WTC11 (cell line): ENCODE data around the gene CADM1. TPM values are rescaled to one million over a fixed set of nuclear protein-coding genes. Genes with fewer than 3 reads are reported as not detected.
A peak's percentile ranks its signal among the peaks of the same experiment; 100 is the strongest.

ENCODE experiments used
- ATAC-seq: fragments of 200-7000 bp; cut with Tn5 transposase; 2 replicates; pipeline ENCODE4 v1.10.0; 2021; ENCODE audit warnings: mild to moderate bottlenecking, moderate library complexity
- CTCF ChIA-PET: fragments of 300-600 bp; sonication (Branson Sonifier 250); formaldehyde crosslinking; loops from one replicate; lab custom pipeline; 2021; ENCODE audit warnings: antibody characterized with exemption; lab: Charles Lee
- POLR2A ChIA-PET: fragments of 350-600 bp; sonication (Branson Sonifier 250); formaldehyde crosslinking; loops from one replicate; lab custom pipeline; 2021; ENCODE audit warnings: antibody characterized with exemption; lab: Charles Lee
- DNase-seq: peaks from one replicate; pipeline ENCODE4 v3.0.0; 2021; ENCODE audit warnings: low spot score
- H3K27ac Mint-ChIP-seq: 2 replicates; pipeline ENCODE4 v1.8.0; 2021; ENCODE audit warnings: mixed read lengths
- H3K27me3 Mint-ChIP-seq: 2 replicates; pipeline ENCODE4 v1.8.0; 2021; ENCODE audit warnings: low read depth, mild to moderate bottlenecking, moderate library complexity, mixed read lengths
- H3K36me3 Mint-ChIP-seq: 2 replicates; pipeline ENCODE4 v1.8.0; 2021; ENCODE audit warnings: mixed read lengths
- H3K4me1 Mint-ChIP-seq: 2 replicates; pipeline ENCODE4 v1.8.0; 2022; ENCODE audit warnings: mixed read lengths
- H3K4me3 Mint-ChIP-seq: 2 replicates; pipeline ENCODE4 v1.8.0; 2021; ENCODE audit warnings: mild to moderate bottlenecking, moderate library complexity, mixed read lengths
- H3K9me3 Mint-ChIP-seq: 2 replicates; pipeline ENCODE4 v1.8.0; 2021; ENCODE audit warnings: mixed read lengths
- CREB1 ChIP-seq: sonication (generic); formaldehyde crosslinking; IDR thresholded peaks from 2 replicates; pipeline ENCODE4 v1.8.0; 2023; ENCODE audit warnings: mild to moderate bottlenecking, missing genetic modification reagents
- E2F5 ChIP-seq: sonication (generic); formaldehyde crosslinking; IDR thresholded peaks from 2 replicates; pipeline ENCODE4 v1.8.1; 2022; ENCODE audit warnings: mild to moderate bottlenecking, moderate library complexity, missing genetic modification reagents
- EMX1 ChIP-seq: fragments of 250-450 bp; sonication (Bioruptor Pico); IDR thresholded peaks from 2 replicates; pipeline ENCODE4 v1.8.0; 2021; ENCODE audit warnings: mild to moderate bottlenecking
- ERG ChIP-seq: fragments of 250-450 bp; sonication (Bioruptor Pico); IDR thresholded peaks from 2 replicates; pipeline ENCODE4 v1.8.0; 2021; ENCODE audit warnings: mild to moderate bottlenecking
- FOXJ3 ChIP-seq: sonication (generic); formaldehyde crosslinking; IDR thresholded peaks from 2 replicates; pipeline ENCODE4 v1.9.0; 2021; ENCODE audit warnings: missing genetic modification reagents, mild to moderate bottlenecking, borderline replicate concordance
- GTF2I ChIP-seq: fragments of 250-450 bp; sonication (Bioruptor Pico); conservative IDR thresholded peaks from 2 replicates; pipeline ENCODE4 v1.4.0; 2021; ENCODE audit warnings: mild to moderate bottlenecking
- KAT7 ChIP-seq: sonication (generic); formaldehyde crosslinking; IDR thresholded peaks from 2 replicates; pipeline ENCODE4 v1.8.1; 2023; ENCODE audit warnings: missing genetic modification reagents, mild to moderate bottlenecking, borderline replicate concordance
- MAX ChIP-seq: sonication (generic); formaldehyde crosslinking; IDR thresholded peaks from 2 replicates; pipeline ENCODE4 v1.8.0; 2022; ENCODE audit warnings: mild to moderate bottlenecking, missing genetic modification reagents
- MYBL2 ChIP-seq: sonication (generic); formaldehyde crosslinking; IDR thresholded peaks from 2 replicates; pipeline ENCODE4 v1.8.1; 2023; ENCODE audit warnings: mild to moderate bottlenecking, moderate library complexity, missing genetic modification reagents
- NFATC4 ChIP-seq: fragments of 250-450 bp; sonication (Bioruptor Pico); IDR thresholded peaks from 2 replicates; pipeline ENCODE4 v1.9.0; 2021; ENCODE audit warnings: mild to moderate bottlenecking
- NR2C2 ChIP-seq: sonication (generic); formaldehyde crosslinking; IDR thresholded peaks from 2 replicates; pipeline ENCODE4 v1.8.0; 2022; ENCODE audit warnings: mild to moderate bottlenecking, missing genetic modification reagents
- TEAD1 ChIP-seq: sonication (generic); formaldehyde crosslinking; IDR thresholded peaks from 2 replicates; pipeline ENCODE4 v1.8.0; 2022; ENCODE audit warnings: mild to moderate bottlenecking, missing genetic modification reagents
- TEAD4 ChIP-seq: sonication (generic); formaldehyde crosslinking; IDR thresholded peaks from 2 replicates; pipeline ENCODE4 v1.8.0; 2022; ENCODE audit warnings: mild to moderate bottlenecking, missing genetic modification reagents
- TP53 ChIP-seq: sonication (generic); formaldehyde crosslinking; IDR thresholded peaks from 2 replicates; pipeline ENCODE4 v1.8.1; 2023; ENCODE audit warnings: mild to moderate bottlenecking, missing genetic modification reagents
- USF1 ChIP-seq: sonication (generic); formaldehyde crosslinking; IDR thresholded peaks from 2 replicates; pipeline ENCODE4 v1.8.0; 2022; ENCODE audit warnings: mild to moderate bottlenecking, missing genetic modification reagents
- ZMAT4 ChIP-seq: fragments of 250-450 bp; sonication (Bioruptor Pico); IDR thresholded peaks from 2 replicates; pipeline ENCODE4 v1.9.0; 2021; ENCODE audit warnings: mild to moderate bottlenecking
- ZNF263 ChIP-seq: sonication (generic); formaldehyde crosslinking; IDR thresholded peaks from 2 replicates; pipeline ENCODE4 v1.8.1; 2022; ENCODE audit warnings: low read depth, mild to moderate bottlenecking, moderate library complexity, missing genetic modification reagents
- ZNF396 ChIP-seq: fragments of 250-450 bp; sonication (Bioruptor Pico); IDR thresholded peaks from 2 replicates; pipeline ENCODE4 v1.8.0; 2021; ENCODE audit warnings: mild to moderate bottlenecking, moderate library complexity, borderline replicate concordance
- ZNF671 ChIP-seq: fragments of 250-450 bp; sonication (Bioruptor Pico); IDR thresholded peaks from 2 replicates; pipeline ENCODE4 v1.8.0; 2021; ENCODE audit warnings: mild to moderate bottlenecking
- total RNA-seq: library from RNA; stranded (reverse); gene quantifications from 3 replicates; pipeline ENCODE4 v1.2.3, GENCODE V29; 2021
- TF ChIP-seq, protein P1 (sequence below): fragments of 250-450 bp; sonication (Bioruptor Pico); IDR thresholded peaks from 2 replicates; pipeline ENCODE4 v1.9.0; 2021; ENCODE audit warnings: moderate library complexity, mild to moderate bottlenecking, inconsistent platforms, borderline replicate concordance
- TF ChIP-seq, protein P2 (sequence below): sonication (generic); formaldehyde crosslinking; IDR thresholded peaks from 2 replicates; pipeline ENCODE4 v1.8.1; 2023; ENCODE audit warnings: mild to moderate bottlenecking, missing genetic modification reagents, moderate library complexity
- TF ChIP-seq, protein P3 (sequence below): sonication (generic); formaldehyde crosslinking; IDR thresholded peaks from 2 replicates; pipeline ENCODE4 v1.8.1; 2022; ENCODE audit warnings: missing genetic modification reagents, borderline replicate concordance
- TF ChIP-seq, protein P4 (sequence below): fragments of 250-450 bp; sonication (Bioruptor Pico); conservative IDR thresholded peaks from 2 replicates; pipeline ENCODE4 v1.9.0; 2021; ENCODE audit warnings: mild to moderate bottlenecking

Gene CADM1
- total RNA-seq, 1 experiment from 2014 or later: 26.8 TPM

DNA sequence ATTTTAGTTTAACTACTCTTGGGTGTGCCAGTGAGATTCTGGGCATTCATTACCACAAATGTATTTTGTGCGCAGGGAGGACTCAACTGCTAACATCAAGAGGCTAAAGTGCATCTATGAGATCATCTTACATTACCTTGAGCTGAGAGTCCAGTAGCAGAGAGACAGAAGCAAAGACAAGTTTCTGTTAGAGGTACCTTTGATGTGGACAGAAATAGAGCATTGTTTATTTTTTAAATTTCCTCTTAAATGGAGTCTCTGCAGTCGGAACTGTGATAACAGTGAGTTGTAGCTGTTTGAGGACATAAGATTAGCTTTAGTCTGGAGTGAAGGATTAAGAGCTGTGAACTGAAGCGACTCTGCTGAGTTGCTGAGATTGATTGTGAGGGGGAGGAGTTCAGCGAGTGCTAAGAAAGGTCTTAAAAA is 297.0 kb downstream of the CADM1 start:
- Mint-ChIP-seq H3K9me3 (no peaks in the 10 kb centered on the region), H3K4me3 (no peak overlapping the region), H3K27ac (no peak overlapping the region), H3K4me1 (peaks cover 30% of the 10 kb centered on the region), H3K36me3 (no peaks in the 10 kb centered on the region), H3K27me3 (no peaks in the 10 kb centered on the region)
- no peak for DNase-seq
- CTCF ChIA-PET: interaction anchor here (1.1 to 2.1 kb wide), 3 partner anchors 9 to 12 kb away, joined by 5 to 21 read pairs (median 7); no protein-coding TSS in a partner anchor
- POLR2A ChIA-PET: interaction anchor here (0.5 to 1.6 kb wide), 4 partner anchors 9 to 866 kb away, joined by 3 to 4 read pairs (median 4); no protein-coding TSS in a partner anchor
- ATAC-seq: no peak
- TF ChIP-seq EMX1 (CRISPR knock-in tag) (no peak), MYBL2 (CRISPR knock-in tag) (no peak), ZNF396 (no peak), TP53 (no peak), NR2C2 (CRISPR knock-in tag) (no peak), KAT7 (no peak), TEAD1 (CRISPR knock-in tag) (no peak), CREB1 (no peak), ZNF263 (no peak), FOXJ3 (CRISPR knock-in tag) (no peak), ZNF671 (CRISPR knock-in tag) (no peak), GTF2I (no peak), E2F5 (no peak), TEAD4 (CRISPR knock-in tag) (no peak)
- TF ChIP-seq, protein P1, sequence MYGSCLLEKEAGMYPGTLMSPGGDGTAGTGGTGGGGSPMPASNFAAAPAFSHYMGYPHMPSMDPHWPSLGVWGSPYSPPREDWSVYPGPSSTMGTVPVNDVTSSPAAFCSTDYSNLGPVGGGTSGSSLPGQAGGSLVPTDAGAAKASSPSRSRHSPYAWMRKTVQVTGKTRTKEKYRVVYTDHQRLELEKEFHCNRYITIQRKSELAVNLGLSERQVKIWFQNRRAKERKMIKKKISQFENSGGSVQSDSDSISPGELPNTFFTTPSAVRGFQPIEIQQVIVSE (CRISPR knock-in tag): no peak
- TF ChIP-seq, protein P2, sequence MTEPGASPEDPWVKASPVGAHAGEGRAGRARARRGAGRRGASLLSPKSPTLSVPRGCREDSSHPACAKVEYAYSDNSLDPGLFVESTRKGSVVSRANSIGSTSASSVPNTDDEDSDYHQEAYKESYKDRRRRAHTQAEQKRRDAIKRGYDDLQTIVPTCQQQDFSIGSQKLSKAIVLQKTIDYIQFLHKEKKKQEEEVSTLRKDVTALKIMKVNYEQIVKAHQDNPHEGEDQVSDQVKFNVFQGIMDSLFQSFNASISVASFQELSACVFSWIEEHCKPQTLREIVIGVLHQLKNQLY (CRISPR knock-in tag): no peak
- TF ChIP-seq, protein P3, sequence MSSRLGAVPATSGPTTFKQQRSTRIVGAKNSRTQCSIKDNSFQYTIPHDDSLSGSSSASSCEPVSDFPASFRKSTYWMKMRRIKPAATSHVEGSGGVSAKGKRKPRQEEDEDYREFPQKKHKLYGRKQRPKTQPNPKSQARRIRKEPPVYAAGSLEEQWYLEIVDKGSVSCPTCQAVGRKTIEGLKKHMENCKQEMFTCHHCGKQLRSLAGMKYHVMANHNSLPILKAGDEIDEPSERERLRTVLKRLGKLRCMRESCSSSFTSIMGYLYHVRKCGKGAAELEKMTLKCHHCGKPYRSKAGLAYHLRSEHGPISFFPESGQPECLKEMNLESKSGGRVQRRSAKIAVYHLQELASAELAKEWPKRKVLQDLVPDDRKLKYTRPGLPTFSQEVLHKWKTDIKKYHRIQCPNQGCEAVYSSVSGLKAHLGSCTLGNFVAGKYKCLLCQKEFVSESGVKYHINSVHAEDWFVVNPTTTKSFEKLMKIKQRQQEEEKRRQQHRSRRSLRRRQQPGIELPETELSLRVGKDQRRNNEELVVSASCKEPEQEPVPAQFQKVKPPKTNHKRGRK (CRISPR knock-in tag): no peak

GRCh38 chr11:115206365-115207022 is 297.7 kb downstream of the CADM1 start:
- Mint-ChIP-seq H3K36me3 (no peaks in the 10 kb centered on the region), H3K27ac (no peak overlapping the region), H3K9me3 (no peaks in the 10 kb centered on the region), H3K4me3 (no peak overlapping the region), H3K27me3 (no peaks in the 10 kb centered on the region), H3K4me1 (peaks cover 30% of the 10 kb centered on the region)
- no peak for ATAC-seq
- ChIA-PET CTCF (interaction anchor here (1.1 to 2.1 kb wide), 3 partner anchors 10 to 13 kb away, joined by 5 to 21 read pairs (median 7); no protein-coding TSS in a partner anchor), POLR2A (interaction anchor here (0.6 to 1.6 kb wide), 3 partner anchors 10 to 866 kb away, joined by 3 to 4 read pairs (median 4); no protein-coding TSS in a partner anchor)
- DNase-seq: no peak
- TF ChIP-seq NFATC4 (no peak), GTF2I (no peak)

- DNase-seq (no peak), ATAC-seq (peak; percentile 55)
- H3K27me3 Mint-ChIP-seq: peaks cover 15% of the 10 kb centered on the region
- peaks cover 28% of the 10 kb centered on the region for H3K4me1 Mint-ChIP-seq
- H3K4me3 Mint-ChIP-seq: no peak overlapping the region
- ChIA-PET POLR2A (no interaction called here), CTCF (interaction anchor here (0.6 to 2.6 kb wide), 3 partner anchors 11 to 34 kb away, joined by 3 to 11 read pairs (median 3); no protein-coding TSS in a partner anchor)
- H3K36me3 Mint-ChIP-seq: no peaks in the 10 kb centered on the region
- H3K9me3 Mint-ChIP-seq: no peaks in the 10 kb centered on the region
- H3K27ac Mint-ChIP-seq: peak overlapping the region; percentile 1; the same call in 1 of the 2 replicates
- TF ChIP-seq EMX1 (CRISPR knock-in tag) (no peak), MAX (no peak), USF1 (CRISPR knock-in tag) (no peak), ERG (CRISPR knock-in tag) (no peak), ZMAT4 (CRISPR knock-in tag) (no peak)
- TF ChIP-seq, protein P4, sequence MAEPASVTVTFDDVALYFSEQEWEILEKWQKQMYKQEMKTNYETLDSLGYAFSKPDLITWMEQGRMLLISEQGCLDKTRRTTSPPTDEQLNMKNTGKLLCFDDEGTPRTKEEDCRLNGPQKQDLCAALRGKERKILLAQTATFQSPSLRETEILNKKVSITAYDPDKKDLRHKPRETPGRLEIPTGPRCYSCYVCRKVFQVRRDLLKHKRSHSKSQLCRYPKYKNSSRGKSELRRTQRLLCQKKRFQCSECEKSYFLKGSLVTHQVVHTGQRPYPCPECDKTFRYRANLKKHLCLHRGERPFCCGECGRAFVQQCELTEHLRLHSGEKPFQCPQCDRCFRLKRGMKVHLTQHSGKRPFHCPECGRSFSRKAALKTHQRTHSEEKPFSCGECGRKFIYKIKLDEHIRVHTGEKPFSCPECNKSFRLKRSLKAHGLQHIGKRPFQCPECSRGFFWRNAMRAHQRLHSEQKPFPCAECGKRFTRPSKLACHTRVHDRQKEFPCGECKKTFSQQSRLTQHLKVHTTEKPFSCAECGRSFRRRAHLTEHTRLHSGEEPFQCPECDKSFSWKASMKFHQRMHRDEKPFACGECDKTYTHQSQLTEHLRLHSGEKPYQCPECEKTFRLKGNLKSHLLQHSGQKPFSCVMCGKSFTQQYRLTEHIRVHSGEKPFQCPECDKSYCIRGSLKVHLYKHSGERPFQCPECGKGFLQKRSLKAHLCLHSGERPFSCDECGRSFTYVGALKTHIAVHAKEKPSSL (CRISPR knock-in tag): no peak
Observed at GRCh38 chr11:115202900-115203552, 301.2 kb downstream of the CADM1 start.
